ENCODE data around the gene TTC27. TPM values are rescaled to one million over a fixed set of nuclear protein-coding genes. Genes with fewer than 3 reads are reported as not detected.

TTC27 gene
- total and polyA plus RNA-seq, 2 of the 13 experiments (the other 11 are each of a cell fraction or from before 2014, with no cell fraction given): 26.7 to 44.7 TPM

DNA sequence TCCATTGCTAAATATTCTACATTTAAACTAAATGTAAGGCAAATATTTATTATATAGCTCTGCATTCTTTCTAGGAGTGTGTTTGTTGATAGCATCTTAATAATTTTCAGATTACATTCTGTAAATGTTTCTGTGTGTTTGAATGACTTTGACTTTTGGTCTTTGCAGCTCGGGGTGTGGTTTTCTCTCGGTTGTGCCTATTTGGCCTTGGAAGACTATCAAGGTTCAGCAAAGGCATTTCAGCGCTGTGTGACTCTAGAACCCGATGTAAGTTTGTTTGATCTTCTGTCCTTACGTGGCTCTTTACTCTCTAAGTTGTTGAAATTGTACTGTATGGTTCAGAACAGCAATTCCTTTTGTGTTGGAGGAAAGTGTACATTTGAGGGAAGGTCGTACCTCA lies 149.9 kb downstream of the TTC27 start (continued):
- TF ChIP-seq, protein P1, sequence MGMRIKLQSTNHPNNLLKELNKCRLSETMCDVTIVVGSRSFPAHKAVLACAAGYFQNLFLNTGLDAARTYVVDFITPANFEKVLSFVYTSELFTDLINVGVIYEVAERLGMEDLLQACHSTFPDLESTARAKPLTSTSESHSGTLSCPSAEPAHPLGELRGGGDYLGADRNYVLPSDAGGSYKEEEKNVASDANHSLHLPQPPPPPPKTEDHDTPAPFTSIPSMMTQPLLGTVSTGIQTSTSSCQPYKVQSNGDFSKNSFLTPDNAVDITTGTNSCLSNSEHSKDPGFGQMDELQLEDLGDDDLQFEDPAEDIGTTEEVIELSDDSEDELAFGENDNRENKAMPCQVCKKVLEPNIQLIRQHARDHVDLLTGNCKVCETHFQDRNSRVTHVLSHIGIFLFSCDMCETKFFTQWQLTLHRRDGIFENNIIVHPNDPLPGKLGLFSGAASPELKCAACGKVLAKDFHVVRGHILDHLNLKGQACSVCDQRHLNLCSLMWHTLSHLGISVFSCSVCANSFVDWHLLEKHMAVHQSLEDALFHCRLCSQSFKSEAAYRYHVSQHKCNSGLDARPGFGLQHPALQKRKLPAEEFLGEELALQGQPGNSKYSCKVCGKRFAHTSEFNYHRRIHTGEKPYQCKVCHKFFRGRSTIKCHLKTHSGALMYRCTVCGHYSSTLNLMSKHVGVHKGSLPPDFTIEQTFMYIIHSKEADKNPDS (CRISPR knock-in tag; IDR thresholded peaks at IDR 0.05): no peak
- no peak for TF ChIP-seq ERF (CRISPR knock-in tag; IDR thresholded peaks at IDR 0.05)
- no peak for TF ChIP-seq ZNF24 (IDR thresholded peaks at IDR 0.05)
- TF ChIP-seq, protein P2, sequence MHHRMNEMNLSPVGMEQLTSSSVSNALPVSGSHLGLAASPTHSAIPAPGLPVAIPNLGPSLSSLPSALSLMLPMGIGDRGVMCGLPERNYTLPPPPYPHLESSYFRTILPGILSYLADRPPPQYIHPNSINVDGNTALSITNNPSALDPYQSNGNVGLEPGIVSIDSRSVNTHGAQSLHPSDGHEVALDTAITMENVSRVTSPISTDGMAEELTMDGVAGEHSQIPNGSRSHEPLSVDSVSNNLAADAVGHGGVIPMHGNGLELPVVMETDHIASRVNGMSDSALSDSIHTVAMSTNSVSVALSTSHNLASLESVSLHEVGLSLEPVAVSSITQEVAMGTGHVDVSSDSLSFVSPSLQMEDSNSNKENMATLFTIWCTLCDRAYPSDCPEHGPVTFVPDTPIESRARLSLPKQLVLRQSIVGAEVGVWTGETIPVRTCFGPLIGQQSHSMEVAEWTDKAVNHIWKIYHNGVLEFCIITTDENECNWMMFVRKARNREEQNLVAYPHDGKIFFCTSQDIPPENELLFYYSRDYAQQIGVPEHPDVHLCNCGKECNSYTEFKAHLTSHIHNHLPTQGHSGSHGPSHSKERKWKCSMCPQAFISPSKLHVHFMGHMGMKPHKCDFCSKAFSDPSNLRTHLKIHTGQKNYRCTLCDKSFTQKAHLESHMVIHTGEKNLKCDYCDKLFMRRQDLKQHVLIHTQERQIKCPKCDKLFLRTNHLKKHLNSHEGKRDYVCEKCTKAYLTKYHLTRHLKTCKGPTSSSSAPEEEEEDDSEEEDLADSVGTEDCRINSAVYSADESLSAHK (CRISPR knock-in tag; IDR thresholded peaks at IDR 0.05; ENCODE audit: borderline replicate concordance): no peak
- peak; percentile 61 for TF ChIP-seq TEAD3 (CRISPR knock-in tag; optimal IDR thresholded peaks at IDR 0.05; ENCODE audit: borderline replicate concordance)
- no peak for TF ChIP-seq XRCC5 (optimal IDR thresholded peaks at IDR 0.05; ENCODE audit: low read length)
- peak; percentile 83 for TF ChIP-seq NR2F6 (IDR thresholded peaks at IDR 0.05)
- peak; percentile 80 for TF ChIP-seq NR2F6 (CRISPR knock-in tag; IDR thresholded peaks at IDR 0.05)
- peak; percentile 47; the same call in 1 of the 2 replicates for TF ChIP-seq NCOA2 (CRISPR knock-in tag; IDR thresholded peaks at IDR 0.05)
- TF ChIP-seq SALL1 (CRISPR knock-in tag; IDR thresholded peaks at IDR 0.05): peak; percentile 27; the same call in 1 of the 2 replicates
- no peak for TF ChIP-seq NFATC3 (CRISPR knock-in tag; IDR thresholded peaks at IDR 0.05)
- no peak for TF ChIP-seq KLF6 (CRISPR knock-in tag; IDR thresholded peaks at IDR 0.05)
- no peak for TF ChIP-seq MYC (CRISPR knock-in tag; IDR thresholded peaks at IDR 0.05; ENCODE audit: borderline replicate concordance)
- no peak for TF ChIP-seq ZKSCAN1 (IDR thresholded peaks at IDR 0.05; ENCODE audit: low read length)
- TF ChIP-seq MXI1 (IDR thresholded peaks at IDR 0.05; ENCODE audit: borderline replicate concordance, low read depth, low read length): no peak
- TF ChIP-seq, protein P3, sequence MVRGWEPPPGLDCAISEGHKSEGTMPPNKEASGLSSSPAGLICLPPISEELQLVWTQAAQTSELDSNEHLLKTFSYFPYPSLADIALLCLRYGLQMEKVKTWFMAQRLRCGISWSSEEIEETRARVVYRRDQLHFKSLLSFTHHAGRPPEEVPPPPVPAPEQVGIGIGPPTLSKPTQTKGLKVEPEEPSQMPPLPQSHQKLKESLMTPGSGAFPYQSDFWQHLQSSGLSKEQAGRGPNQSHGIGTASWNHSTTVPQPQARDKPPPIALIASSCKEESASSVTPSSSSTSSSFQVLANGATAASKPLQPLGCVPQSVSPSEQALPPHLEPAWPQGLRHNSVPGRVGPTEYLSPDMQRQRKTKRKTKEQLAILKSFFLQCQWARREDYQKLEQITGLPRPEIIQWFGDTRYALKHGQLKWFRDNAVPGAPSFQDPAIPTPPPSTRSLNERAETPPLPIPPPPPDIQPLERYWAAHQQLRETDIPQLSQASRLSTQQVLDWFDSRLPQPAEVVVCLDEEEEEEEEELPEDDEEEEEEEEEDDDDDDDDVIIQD (CRISPR knock-in tag; IDR thresholded peaks at IDR 0.05; ENCODE audit: low read depth): peak; percentile 41; the same call in 1 of the 2 replicates
- TF ChIP-seq TBX3 (IDR thresholded peaks at IDR 0.05; ENCODE audit: borderline replicate concordance): peak; percentile 77; the same call in 1 of the 2 replicates
- TF ChIP-seq RXRB (CRISPR knock-in tag; IDR thresholded peaks at IDR 0.05; ENCODE audit: borderline replicate concordance): peak; percentile 13; the same call in 1 of the 2 replicates
- peak; percentile 52 for TF ChIP-seq TCF7 (IDR thresholded peaks at IDR 0.05; ENCODE audit: low read depth)
- TF ChIP-seq HHEX (CRISPR knock-in tag; IDR thresholded peaks at IDR 0.05): peak; percentile 73
- 0 out of 2 replicates have a peak, but pooled peaks have one; percentile 32 for TF ChIP-seq GFI1 (CRISPR knock-in tag; IDR thresholded peaks at IDR 0.05; ENCODE audit: borderline replicate concordance)
- TF ChIP-seq KLF16 (CRISPR knock-in tag; IDR thresholded peaks at IDR 0.05): no peak
- TF ChIP-seq ZNF331 (CRISPR knock-in tag; IDR thresholded peaks at IDR 0.05): peak; percentile 69; the same call in 1 of the 2 replicates
- no peak for TF ChIP-seq SMC3 (IDR thresholded peaks at IDR 0.05; ENCODE audit: low read length)
- TF ChIP-seq NR2F1 (CRISPR knock-in tag; IDR thresholded peaks at IDR 0.05): peak in 1 of 2 experiments; percentile 79; a peak in 2 of 4 replicates

Measured in HepG2 (cell line).